NCI-H446 (cell line): ENCODE data around the gene AGPAT3.

Experiments
- DNase-seq, 2 experiments: peaks; one replicate each; lab custom pipeline; 2025; lab: John Stamatoyannopoulos, UW

Gene AGPAT3

DNA sequence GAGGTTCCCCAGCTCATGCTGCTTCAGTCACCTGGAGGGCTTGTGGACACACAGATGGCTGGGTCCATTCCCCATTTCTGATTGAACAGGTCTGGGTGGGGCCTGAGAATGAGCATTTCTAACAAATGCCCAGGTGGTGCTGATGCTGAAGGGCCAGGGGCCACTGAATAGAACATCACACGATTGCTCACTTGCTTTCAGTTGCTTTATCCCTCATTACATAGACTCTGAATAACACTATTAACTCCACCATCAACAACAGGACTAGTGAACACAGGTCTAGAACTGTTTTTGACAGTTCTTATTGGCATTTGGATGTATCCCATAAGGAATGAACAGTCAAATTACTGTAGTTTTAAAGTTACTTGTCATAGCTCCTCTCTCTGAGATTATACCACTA, 159.2 kb downstream of the AGPAT3 start:
- no peak for DNase-seq

DNA sequence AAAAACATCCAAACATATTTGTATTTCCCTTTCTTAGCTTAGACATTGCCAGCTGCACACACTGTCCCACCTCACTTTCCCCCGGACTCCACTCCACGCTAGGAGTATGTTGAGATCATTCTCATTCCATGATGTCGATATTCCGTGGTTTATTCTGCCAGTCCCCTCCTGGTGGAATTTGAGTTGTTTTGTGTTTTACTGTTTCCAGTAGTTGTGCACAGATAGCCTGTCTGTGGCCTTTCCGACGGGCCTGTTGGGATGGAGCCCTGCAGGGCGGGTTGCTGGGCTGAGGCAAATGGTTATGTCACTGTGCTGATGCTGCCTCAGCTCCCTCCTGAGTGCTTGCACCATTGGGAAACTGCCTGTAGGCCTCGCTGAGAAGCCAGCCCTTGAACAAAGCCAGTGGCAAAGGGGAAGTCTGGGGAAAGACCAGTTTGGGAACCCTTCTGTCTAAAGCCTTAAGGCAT, 159.9 kb downstream of the AGPAT3 start:
- no peak for DNase-seq

DNA sequence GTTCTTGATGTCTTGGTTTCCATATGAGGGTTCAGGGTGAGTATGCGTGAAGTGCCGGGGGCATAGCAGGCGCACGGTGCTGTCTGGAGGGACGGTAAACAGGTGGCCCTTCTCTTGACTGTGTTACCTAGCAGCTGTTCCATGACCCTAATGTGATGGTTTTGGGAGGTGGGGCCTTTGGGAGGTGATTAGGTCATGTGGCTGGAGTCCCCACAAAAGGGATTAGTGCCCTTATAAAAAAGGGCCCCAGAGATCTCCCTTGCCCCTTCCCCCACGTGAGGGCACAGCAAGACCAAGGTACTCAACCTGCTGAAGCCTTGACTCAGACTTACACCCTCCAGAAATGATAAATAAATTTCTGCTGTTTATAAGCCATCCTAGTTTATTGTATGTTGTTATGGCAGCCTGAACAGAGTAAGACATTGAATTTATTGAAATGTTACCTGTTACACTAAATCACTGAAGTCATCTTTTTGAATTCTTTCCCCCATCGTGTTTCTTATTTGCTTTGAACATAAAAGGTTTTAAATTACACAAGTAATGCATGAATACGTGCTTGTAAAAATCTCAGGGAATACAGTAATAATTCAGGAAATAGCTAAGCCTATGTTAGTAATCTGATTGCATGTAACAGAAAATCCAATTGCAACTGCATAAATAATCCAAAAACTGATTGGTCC, 162.7 kb downstream of the AGPAT3 start:
- no peak for DNase-seq

DNA sequence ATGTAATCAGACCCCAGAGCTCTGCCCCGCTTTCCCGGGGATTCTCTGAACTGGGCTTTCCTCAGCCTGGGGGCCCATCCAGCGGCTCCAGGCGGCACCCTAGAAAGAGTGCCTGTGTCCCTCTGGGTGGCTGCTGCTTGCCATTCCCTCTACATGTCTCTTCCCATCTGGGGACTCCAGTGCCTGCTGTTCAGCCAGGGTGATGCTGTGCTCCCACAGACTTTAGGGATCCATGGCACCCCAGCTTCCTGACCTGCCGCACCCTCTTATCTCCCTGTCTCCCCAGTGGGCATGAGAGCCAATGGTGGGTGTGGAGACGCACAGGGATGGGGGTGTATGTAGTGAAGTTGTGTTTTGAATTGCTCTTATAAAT, 163.2 kb downstream of the AGPAT3 start:
- DNase-seq: no peak

DNA sequence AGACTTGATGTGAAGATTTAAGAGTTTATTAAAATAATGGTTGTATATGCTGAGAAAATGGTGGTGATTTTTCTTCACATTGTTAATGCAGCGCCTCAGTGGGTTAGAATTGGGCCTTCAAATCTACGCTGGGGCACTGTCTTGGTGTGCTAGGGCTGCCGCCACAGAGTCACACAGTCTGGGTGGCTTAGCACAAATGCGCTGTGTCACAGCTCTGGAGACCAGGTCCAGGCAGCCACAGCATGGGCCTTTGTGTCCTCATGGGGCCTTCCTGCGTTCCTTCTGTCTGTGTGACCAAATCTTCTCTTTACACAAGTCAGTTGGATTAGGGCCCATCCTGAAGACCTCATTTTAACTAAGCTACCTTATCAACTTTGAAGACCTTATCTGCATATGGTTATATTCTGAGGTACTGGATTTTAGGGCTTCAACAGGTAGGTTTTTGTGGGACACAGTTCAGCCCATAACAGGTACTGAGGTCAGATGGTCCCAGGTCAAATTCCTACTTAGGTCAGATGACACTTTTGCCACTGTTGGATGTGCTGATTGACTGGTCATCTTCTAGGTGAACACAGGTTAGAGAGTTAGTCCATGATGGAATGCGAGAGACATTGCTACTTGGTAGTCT, 164.6 kb downstream of the AGPAT3 start:
- no peak for DNase-seq

DNA sequence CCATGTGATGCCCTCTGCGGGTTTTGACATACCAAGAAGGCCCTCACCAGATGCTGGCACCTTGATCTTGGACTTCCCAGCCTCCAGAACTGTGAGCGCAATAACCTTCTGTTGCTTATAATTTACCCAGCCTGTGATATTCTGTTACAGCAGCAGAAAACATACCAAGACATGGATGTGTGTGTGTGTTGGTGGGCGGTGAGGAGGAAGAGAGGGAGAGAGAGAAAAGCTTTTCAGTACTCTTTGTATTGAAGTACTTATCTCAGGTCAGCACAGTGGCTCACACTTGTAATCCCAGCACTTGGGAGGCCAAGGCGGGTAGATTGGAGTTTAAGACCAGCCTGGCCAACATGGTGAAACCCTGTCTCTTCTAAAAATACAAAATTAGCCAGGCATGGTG, 170.2 kb downstream of the AGPAT3 start:
- DNase-seq: no peak
